Measurements from ENCODE around the gene TOMM20.
"Not testable (repeated sequence)": the region's sequence is repeated elsewhere in the genome, so short reads cannot be mapped to it uniquely, and the experiment has no call there.

The TOMM20 gene

GRCh38 chr1:235095938-235096562, 32.6 kb downstream of the TOMM20 start:
- no peaks in the 10 kb centered on the region for H3K79me2 ChIP-seq (ENCODE audit: insufficient read depth, low read length)
- H3K4me2 ChIP-seq (ENCODE audit: low read depth, low read length, poor library complexity, severe bottlenecking): no peak overlapping the region
- no peak overlapping the region for H3K4me3 ChIP-seq (ENCODE audit: insufficient read depth, low read length, poor library complexity, severe bottlenecking)
- H3K9me2 ChIP-seq (replicated peaks; ENCODE audit: insufficient read depth, low read length): no peaks in the 10 kb centered on the region
- H4K20me1 ChIP-seq (ENCODE audit: low read depth, low read length): no peaks in the 10 kb centered on the region
- no peaks in the 10 kb centered on the region for H3K27me3 ChIP-seq (ENCODE audit: low read length)
- H3K36me3 ChIP-seq (ENCODE audit: low read length): no peaks in the 10 kb centered on the region
- no peak overlapping the region for H3K9ac ChIP-seq (ENCODE audit: low read length)
- no peak for TF ChIP-seq EZH2phosphoT487 (conservative IDR thresholded peaks at IDR 0.05; ENCODE audit: low read length)
- TF ChIP-seq CTCF (IDR thresholded peaks at IDR 0.05; ENCODE audit: insufficient read depth, low read length, poor library complexity, severe bottlenecking): no peak
- H2AFZ ChIP-seq (ENCODE audit: low read depth, low read length, severe bottlenecking): no peak overlapping the region
- H3F3A ChIP-seq (ENCODE audit: insufficient read depth): no peaks in the 10 kb centered on the region
- H3K27ac ChIP-seq (ENCODE audit: low read depth, low read length): no peak overlapping the region
- no peaks in the 10 kb centered on the region for H3K9me3 ChIP-seq (ENCODE audit: insufficient read depth, low read length)

- Histone ChIP-seq H3K9ac (ENCODE audit: low read length) (no peak overlapping the region), H3K36me3 (ENCODE audit: low read length) (no peaks in the 10 kb centered on the region), H2AFZ (ENCODE audit: low read depth, low read length, severe bottlenecking) (peak overlapping the region; percentile 4), H3K27ac (ENCODE audit: low read depth, low read length) (no peak overlapping the region), H3K4me2 (ENCODE audit: low read depth, low read length, poor library complexity, severe bottlenecking) (no peak overlapping the region), H3K9me3 (ENCODE audit: insufficient read depth, low read length) (no peaks in the 10 kb centered on the region), H3K9me2 (replicated peaks; ENCODE audit: insufficient read depth, low read length) (no peaks in the 10 kb centered on the region), H3K27me3 (ENCODE audit: low read length) (no peaks in the 10 kb centered on the region), H3K79me2 (ENCODE audit: insufficient read depth, low read length) (no peaks in the 10 kb centered on the region), H4K20me1 (ENCODE audit: low read depth, low read length) (no peaks in the 10 kb centered on the region), H3F3A (ENCODE audit: insufficient read depth) (no peaks in the 10 kb centered on the region), H3K4me3 (ENCODE audit: insufficient read depth, low read length, poor library complexity, severe bottlenecking) (no peak overlapping the region)
- TF ChIP-seq CTCF (IDR thresholded peaks at IDR 0.05; ENCODE audit: insufficient read depth, low read length, poor library complexity, severe bottlenecking): peak; percentile 95
- TF ChIP-seq EZH2phosphoT487 (conservative IDR thresholded peaks at IDR 0.05; ENCODE audit: low read length): no peak
Observed at GRCh38 chr1:235093696-235094592, 34.7 kb downstream of the TOMM20 start.

- no peak overlapping the region for H3K4me3 ChIP-seq (ENCODE audit: insufficient read depth, low read length, poor library complexity, severe bottlenecking)
- no peaks in the 10 kb centered on the region for H3K79me2 ChIP-seq (ENCODE audit: insufficient read depth, low read length)
- no peak overlapping the region for H3K4me2 ChIP-seq (ENCODE audit: low read depth, low read length, poor library complexity, severe bottlenecking)
- H3F3A ChIP-seq (ENCODE audit: insufficient read depth): no peaks in the 10 kb centered on the region
- no peaks in the 10 kb centered on the region for H3K9me2 ChIP-seq (replicated peaks; ENCODE audit: insufficient read depth, low read length)
- no peaks in the 10 kb centered on the region for H3K27me3 ChIP-seq (ENCODE audit: low read length)
- no peaks in the 10 kb centered on the region for H3K36me3 ChIP-seq (ENCODE audit: low read length)
- no peaks in the 10 kb centered on the region for H3K9me3 ChIP-seq (ENCODE audit: insufficient read depth, low read length)
- TF ChIP-seq EZH2phosphoT487 (conservative IDR thresholded peaks at IDR 0.05; ENCODE audit: low read length) (no peak), CTCF (IDR thresholded peaks at IDR 0.05; ENCODE audit: insufficient read depth, low read length, poor library complexity, severe bottlenecking) (no peak)
- H4K20me1 ChIP-seq (ENCODE audit: low read depth, low read length): no peaks in the 10 kb centered on the region
- H3K9ac ChIP-seq (ENCODE audit: low read length): no peak overlapping the region
- H3K27ac ChIP-seq (ENCODE audit: low read depth, low read length): no peak overlapping the region
- no peak overlapping the region for H2AFZ ChIP-seq (ENCODE audit: low read depth, low read length, severe bottlenecking)
Observed at GRCh38 chr1:235093013-235093695, 35.5 kb downstream of the TOMM20 start.

- H3K36me3 ChIP-seq (ENCODE audit: low read length); H3K9ac ChIP-seq (ENCODE audit: low read length); H3K4me2 ChIP-seq (ENCODE audit: low read depth, low read length, poor library complexity, severe bottlenecking); H3K9me2 ChIP-seq (replicated peaks; ENCODE audit: insufficient read depth, low read length); H4K20me1 ChIP-seq (ENCODE audit: low read depth, low read length); H3K9me3 ChIP-seq (ENCODE audit: insufficient read depth, low read length); H3K27me3 ChIP-seq (ENCODE audit: low read length); H3K4me3 ChIP-seq (ENCODE audit: insufficient read depth, low read length, poor library complexity, severe bottlenecking); H2AFZ ChIP-seq (ENCODE audit: low read depth, low read length, severe bottlenecking); H3K79me2 ChIP-seq (ENCODE audit: insufficient read depth, low read length); H3F3A ChIP-seq (ENCODE audit: insufficient read depth); H3K27ac ChIP-seq (ENCODE audit: low read depth, low read length): not testable (repeated sequence)
Observed at GRCh38 chr1:235092415-235092814, 36.2 kb downstream of the TOMM20 start.

GRCh38 chr1:235092045-235092406, 36.6 kb downstream of the TOMM20 start:
- H2AFZ ChIP-seq (ENCODE audit: low read depth, low read length, severe bottlenecking); H3K9ac ChIP-seq (ENCODE audit: low read length); H3K4me3 ChIP-seq (ENCODE audit: insufficient read depth, low read length, poor library complexity, severe bottlenecking); H3K79me2 ChIP-seq (ENCODE audit: insufficient read depth, low read length); H4K20me1 ChIP-seq (ENCODE audit: low read depth, low read length); H3K27ac ChIP-seq (ENCODE audit: low read depth, low read length); H3K36me3 ChIP-seq (ENCODE audit: low read length); H3K9me3 ChIP-seq (ENCODE audit: insufficient read depth, low read length); H3K9me2 ChIP-seq (replicated peaks; ENCODE audit: insufficient read depth, low read length); H3K27me3 ChIP-seq (ENCODE audit: low read length); H3K4me2 ChIP-seq (ENCODE audit: low read depth, low read length, poor library complexity, severe bottlenecking); H3F3A ChIP-seq (ENCODE audit: insufficient read depth): not testable (repeated sequence)
